Spleen (tissue), 11 donors: ENCODE data around the gene RNF150. TPM values are rescaled to one million over a fixed set of nuclear protein-coding genes. Genes with fewer than 3 reads are reported as not detected.
A peak's percentile ranks its signal among the peaks of the same experiment; 100 is the strongest.

Experiments
- DNase-seq: peaks from one replicate; pipeline ENCODE4 v3.0.0-alpha.2; 2020
- H3K27ac ChIP-seq, 8 donors: fragments of 200-600 bp; sonication (generic) in 7 of 8; 1 replicate in 4 of 8; 2 replicates in 4 of 8; pipeline versions ENCODE4 v1.5.0 to v1.8.0; 2016 to 2021; ENCODE audit warnings: inconsistent platforms in 4 of 8, mild to moderate bottlenecking in 4 of 8, moderate library complexity in 1 of 8
- H3K27me3 ChIP-seq, 7 donors: fragments of 200-600 bp; sonication (generic) in 6 of 7; replicated peaks in 1 of 7; 1 replicate in 4 of 7; 2 replicates in 3 of 7; pipeline versions ENCODE4 v1.5.0 to v1.8.0; 2016 to 2021; ENCODE audit warnings: inconsistent platforms in 3 of 7, mild to moderate bottlenecking in 1 of 7
- H3K36me3 ChIP-seq, 6 donors: fragments of 200-600 bp; sonication (generic) in 5 of 6; 1 replicate in 4 of 6; 2 replicates in 2 of 6; pipeline versions ENCODE4 v1.5.0 to v1.8.0; 2016 to 2021; ENCODE audit warnings: inconsistent platforms in 2 of 6
- H3K4me1 ChIP-seq, 6 donors: fragments of 200-600 bp; sonication (generic) in 5 of 6; 1 replicate in 3 of 6; 2 replicates in 3 of 6; pipeline versions ENCODE4 v1.5.0 to v1.8.0; 2016 to 2021; ENCODE audit warnings: inconsistent platforms in 3 of 6
- H3K4me3 ChIP-seq, 8 donors: fragments of 200-600 bp; sonication (generic) in 7 of 8; 1 replicate in 4 of 8; 2 replicates in 4 of 8; pipeline versions ENCODE4 v1.5.0 to v1.8.0; 2016 to 2021; ENCODE audit warnings: inconsistent platforms in 4 of 8, mild to moderate bottlenecking in 4 of 8, moderate library complexity in 2 of 8
- H3K9me3 ChIP-seq, 8 donors: fragments of 200-600 bp; sonication (generic) in 7 of 8; 1 replicate in 4 of 8; 2 replicates in 4 of 8; pipeline versions ENCODE4 v1.5.0 to v1.8.0; 2016 to 2021; ENCODE audit warnings: inconsistent platforms in 4 of 8
- CTCF ChIP-seq, 11 experiments: fragments of 200-600 bp in 7 of 11; fragments of 450-650 bp in 4 of 11; sonication (generic) in 4 of 11; IDR thresholded peaks in 8 of 11; conservative IDR thresholded peaks in 3 of 11; 1 replicate in 7 of 11; 2 replicates in 4 of 11; pipeline versions ENCODE4 v1.4.0 to v1.8.0; 2016 to 2021; ENCODE audit warnings: antibody characterized with exemption in 11 of 11, inconsistent platforms in 4 of 11, mild to moderate bottlenecking in 1 of 11
- POLR2A ChIP-seq, 3 donors: fragments of 450-650 bp; IDR thresholded peaks; one replicate each; pipeline ENCODE4 v1.5.1; 2017; ENCODE audit warnings: antibody characterized with exemption in 3 of 3, mild to moderate bottlenecking in 1 of 3
- POLR2AphosphoS5 ChIP-seq, 3 donors: sonication (generic); formaldehyde crosslinking; IDR thresholded peaks; one replicate each; pipeline ENCODE4 v1.5.1; 2017; ENCODE audit warnings: antibody characterized with exemption in 3 of 3
- WGBS, 5 donors: extraction: QIAGEN DNeasy Blood & Tissue Kit in 3 of 5; methylation state at CpG; one replicate each; pipeline versions ENCODE4 v1.1.5 to v1.1.7; 2013 to 2018; 5-methylcytosine and 5-hydroxymethylcytosine counted together
- intact Hi-C: fragments of 100-400 bp; cut with DNase I; formaldehyde crosslinking; loops from one replicate; pipeline ENCODE4 v1.15.0; 2023; ENCODE audit warnings: low total_unique reads
- polyA plus RNA-seq, 3 donors: library from polyadenylated mRNA; stranded (reverse); fragments of 200-250 nt; gene quantifications; one replicate each; pipeline ENCODE4 v1.2.1, GENCODE V29; 2013
- total RNA-seq, 7 donors: library from RNA; depleted of rRNA in 3 of 7; stranded (reverse); fragments of >200 nt in 3 of 7; fragmentation: NEBNext Ultra II Directional in 4 of 7; extraction: Animal tissue kit (Norgen Biotek cat#: 25700) in 4 of 7; gene quantifications; one replicate each; pipeline versions ENCODE4 v1.1.0 to v1.2.1, GENCODE V29; 2016 to 2021
- donor health status: healthy with polysubstance abuse.
- donor health status: DM: no; HTN: no; CAD: no; lungs with moderate emphysema.
- donor health status: DM: no; HTN: no; CAD: no.
- donor health status: Bipolar disorder and iron deficiency.
- donor health status: healthy.
- donor health status: DM: no; HTN: no; CAD: no.
- donor health status: DM: yes; HTN: yes; CAD: no.

Gene RNF150
- total and polyA plus RNA-seq, 10 donors, result 1.2 to 42.1 (median 19.2) TPM

GRCh38 chr4:141039156-141039555, 94.1 kb downstream of the RNF150 start:
- H3K4me1 ChIP-seq, result peaks cover 0 to 38% (median 11%) of the 10 kb centered on the region in 6 donors
- 87 to 97% (median 94%) methylated on average over 2 of the region's 2 CpGs for WGBS, 5 donors

GRCh38 chr4:141038428-141038827, 94.8 kb downstream of the RNF150 start:
- Histone ChIP-seq H3K4me3 (no peak overlapping the region), H3K9me3 (peaks cover 0 to 6% (median 2%) of the 10 kb centered on the region in 8 donors), H3K36me3 (no peaks in the 10 kb centered on the region), H3K4me1 (peaks cover 0 to 38% (median 11%) of the 10 kb centered on the region in 6 donors), H3K27me3 (no peaks in the 10 kb centered on the region), H3K27ac (no peak overlapping the region)
- intact Hi-C loops, result no loop called here
- 86 to 96% (median 92%) methylated on average over 3 of the region's 3 CpGs for WGBS, 5 donors
- TF ChIP-seq POLR2A (IDR thresholded peaks at IDR 0.05) (no peak), CTCF (IDR thresholded peaks at IDR 0.05 in 8 of 11, conservative IDR thresholded peaks at IDR 0.05 in 3 of 11) (no peak), POLR2AphosphoS5 (IDR thresholded peaks at IDR 0.05) (no peak)
- no peak for DNase-seq

More at GRCh38 chr4:141039156-141039555, 94.1 kb downstream of the RNF150 start:
- no peaks in the 10 kb centered on the region for H3K36me3 ChIP-seq
- TF ChIP-seq CTCF (IDR thresholded peaks at IDR 0.05 in 8 of 11, conservative IDR thresholded peaks at IDR 0.05 in 3 of 11), result no peak
- no peak for TF ChIP-seq POLR2AphosphoS5 (IDR thresholded peaks at IDR 0.05)
- no peak for TF ChIP-seq POLR2A (IDR thresholded peaks at IDR 0.05)
- DNase-seq, result no peak
- no peak overlapping the region for H3K27ac ChIP-seq
- no peaks in the 10 kb centered on the region for H3K9me3 ChIP-seq
- H3K27me3 ChIP-seq, result no peaks in the 10 kb centered on the region
- no peak overlapping the region for H3K4me3 ChIP-seq
- intact Hi-C loops, result no loop called here

DNA sequence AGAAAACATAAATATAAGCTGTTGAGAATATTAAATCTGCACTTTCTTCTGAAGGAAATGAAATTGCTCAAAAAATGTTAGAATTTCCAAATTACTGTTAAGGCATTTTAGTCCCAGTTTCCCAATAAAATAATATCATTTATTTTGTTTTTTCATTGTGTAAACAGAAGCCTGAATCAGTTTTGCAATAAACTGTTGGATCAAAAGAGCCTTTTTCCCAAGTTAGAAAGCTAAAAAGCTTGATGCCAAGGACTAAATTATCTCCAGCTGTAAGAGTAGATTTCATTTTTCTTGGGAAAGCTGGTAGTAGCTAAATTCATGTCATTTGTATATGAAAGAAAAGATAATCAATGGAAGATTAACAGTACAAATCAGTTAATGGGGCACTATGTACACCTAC, 95.8 kb downstream of the RNF150 start:
- Histone ChIP-seq H3K4me1 (peaks cover 0 to 38% (median 11%) of the 10 kb centered on the region in 6 donors), H3K9me3 (peaks cover 0 to 9% (median 2%) of the 10 kb centered on the region in 8 donors), H3K36me3 (no peaks in the 10 kb centered on the region), H3K27ac (no peak overlapping the region), H3K27me3 (no peaks in the 10 kb centered on the region), H3K4me3 (no peak overlapping the region)
- intact Hi-C loops, result no loop called here
- DNase-seq, result no peak
- TF ChIP-seq POLR2AphosphoS5 (IDR thresholded peaks at IDR 0.05), result no peak

DNA sequence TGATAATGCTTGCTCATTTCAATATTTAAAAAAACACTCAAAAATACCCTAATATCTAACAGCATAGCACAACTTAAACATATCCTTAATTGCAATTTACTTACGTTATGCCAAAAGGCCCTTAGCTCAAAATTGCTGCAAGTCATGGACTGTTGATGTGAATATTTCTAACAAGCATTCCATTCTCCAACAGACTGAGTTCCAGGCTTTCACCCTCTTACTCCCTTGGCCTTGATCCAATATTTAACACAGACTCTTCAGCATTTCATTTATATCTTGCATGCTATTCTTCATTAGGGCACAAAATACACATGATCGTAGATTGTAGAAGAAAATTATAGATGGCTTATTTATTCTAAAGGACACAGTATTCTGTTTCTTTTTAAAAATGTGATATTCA, 96.5 kb downstream of the RNF150 start:
- H3K27me3 ChIP-seq, result no peaks in the 10 kb centered on the region
- H3K27ac ChIP-seq, result peak overlapping the region in 1 of 8 donors; percentile 66
- DNase-seq, result no peak
- H3K9me3 ChIP-seq, result peaks cover 0 to 9% (median 2%) of the 10 kb centered on the region in 8 donors
- H3K36me3 ChIP-seq, result no peaks in the 10 kb centered on the region
- intact Hi-C loops, result no loop called here
- TF ChIP-seq POLR2A (IDR thresholded peaks at IDR 0.05), result no peak
- no peak for TF ChIP-seq POLR2AphosphoS5 (IDR thresholded peaks at IDR 0.05)
- TF ChIP-seq CTCF (IDR thresholded peaks at IDR 0.05 in 8 of 11, conservative IDR thresholded peaks at IDR 0.05 in 3 of 11), result no peak
- 64 to 76% (median 71%) methylated on average over 2 of the region's 2 CpGs for WGBS, 5 donors
- H3K4me3 ChIP-seq, result no peak overlapping the region
- H3K4me1 ChIP-seq, result peaks cover 0 to 38% (median 11%) of the 10 kb centered on the region in 6 donors

- Histone ChIP-seq H3K4me3 (no peak overlapping the region), H3K27ac (peak overlapping the region in 7 of 8 donors; percentile 16 to 68 (median 54)), H3K9me3 (peaks cover 0 to 9% (median 2%) of the 10 kb centered on the region in 8 donors), H3K27me3 (no peaks in the 10 kb centered on the region), H3K36me3 (no peaks in the 10 kb centered on the region), H3K4me1 (peaks cover 0 to 37% (median 11%) of the 10 kb centered on the region in 6 donors)
- TF ChIP-seq CTCF (IDR thresholded peaks at IDR 0.05 in 8 of 11, conservative IDR thresholded peaks at IDR 0.05 in 3 of 11) (no peak), POLR2A (IDR thresholded peaks at IDR 0.05) (no peak), POLR2AphosphoS5 (IDR thresholded peaks at IDR 0.05) (no peak)
- intact Hi-C loops, result no loop called here
- no peak for DNase-seq
Observed at GRCh38 chr4:141035920-141036319, 97.3 kb downstream of the RNF150 start.
